DOHH2 (cell line): ENCODE results near the gene PDK4.

Experiments used
- CTCF ChIP-seq: fragments of 200-600 bp; sonication (generic); IDR thresholded peaks from one replicate; pipeline ENCODE4 v1.5.1; 2014; ENCODE audit warnings: antibody characterized with exemption, mild to moderate bottlenecking, low read depth, low read length; ENCODE audit not compliant: poor library complexity, severe bottlenecking
- EZH2phosphoT487 ChIP-seq: fragments of 200-600 bp; sonication (generic); IDR thresholded peaks from 2 replicates; pipeline ENCODE4 v1.6.1; 2017; ENCODE audit warnings: borderline replicate concordance, mild to moderate bottlenecking, antibody characterized with exemption, low read length, moderate library complexity, mixed read lengths

- TF ChIP-seq CTCF: no peak
- no peak for TF ChIP-seq EZH2phosphoT487
Measured at GRCh38 chr7:95543312-95543711, 53.0 kb downstream of the PDK4 start.
